ENCODE data around the gene ETV2. TPM values are rescaled to one million over a fixed set of nuclear protein-coding genes. Genes with fewer than 3 reads are reported as not detected.

The ETV2 gene
- total RNA-seq, 1 donor from 2014 or later = 1.3 TPM

DNA sequence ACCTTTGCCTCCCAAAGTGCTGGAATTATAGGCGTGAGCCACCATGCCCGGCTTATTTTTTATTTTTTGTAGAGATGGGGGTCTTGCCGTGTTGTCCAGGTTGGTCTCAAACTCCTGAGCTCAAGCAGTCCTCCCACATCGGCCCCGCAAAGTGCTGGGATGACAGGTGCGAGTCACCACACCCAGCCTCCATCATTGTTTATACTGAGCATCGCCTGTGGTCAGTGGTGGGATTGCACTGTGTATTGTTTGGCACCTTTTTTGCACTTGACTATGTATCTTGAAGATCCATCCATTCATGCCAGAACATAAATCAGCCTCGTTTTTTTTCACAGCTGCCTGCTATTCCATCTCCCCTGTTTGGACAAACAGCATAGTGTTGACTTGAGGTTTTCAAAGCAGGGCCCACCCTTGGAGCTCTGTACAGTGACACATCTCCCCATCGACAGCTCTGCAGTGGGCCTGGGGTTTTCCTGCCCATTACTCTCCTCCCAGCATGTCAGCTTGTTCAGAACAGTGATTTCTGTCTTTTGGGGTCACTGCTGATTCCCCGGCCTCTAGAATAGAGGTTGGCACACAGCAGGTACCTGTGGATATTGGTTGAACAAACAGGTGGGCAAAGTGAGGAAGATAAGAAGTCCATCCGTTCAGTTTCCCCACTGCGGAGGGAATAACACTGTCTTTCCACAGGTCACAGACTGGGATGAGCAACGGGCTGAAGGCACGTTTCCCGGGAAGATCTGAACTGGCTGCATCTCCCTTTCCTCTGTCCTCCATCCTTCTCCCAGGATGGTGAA is 16.6 kb downstream of the ETV2 start:
- no peak overlapping the region for H3K27ac Mint-ChIP-seq (ENCODE audit: unreplicated experiment)
- no peaks in the 10 kb centered on the region for H3K27me3 Mint-ChIP-seq (ENCODE audit: unreplicated experiment)
- H3K4me1 Mint-ChIP-seq (ENCODE audit: unreplicated experiment) = no peaks in the 10 kb centered on the region
- TF ChIP-seq, protein P1, sequence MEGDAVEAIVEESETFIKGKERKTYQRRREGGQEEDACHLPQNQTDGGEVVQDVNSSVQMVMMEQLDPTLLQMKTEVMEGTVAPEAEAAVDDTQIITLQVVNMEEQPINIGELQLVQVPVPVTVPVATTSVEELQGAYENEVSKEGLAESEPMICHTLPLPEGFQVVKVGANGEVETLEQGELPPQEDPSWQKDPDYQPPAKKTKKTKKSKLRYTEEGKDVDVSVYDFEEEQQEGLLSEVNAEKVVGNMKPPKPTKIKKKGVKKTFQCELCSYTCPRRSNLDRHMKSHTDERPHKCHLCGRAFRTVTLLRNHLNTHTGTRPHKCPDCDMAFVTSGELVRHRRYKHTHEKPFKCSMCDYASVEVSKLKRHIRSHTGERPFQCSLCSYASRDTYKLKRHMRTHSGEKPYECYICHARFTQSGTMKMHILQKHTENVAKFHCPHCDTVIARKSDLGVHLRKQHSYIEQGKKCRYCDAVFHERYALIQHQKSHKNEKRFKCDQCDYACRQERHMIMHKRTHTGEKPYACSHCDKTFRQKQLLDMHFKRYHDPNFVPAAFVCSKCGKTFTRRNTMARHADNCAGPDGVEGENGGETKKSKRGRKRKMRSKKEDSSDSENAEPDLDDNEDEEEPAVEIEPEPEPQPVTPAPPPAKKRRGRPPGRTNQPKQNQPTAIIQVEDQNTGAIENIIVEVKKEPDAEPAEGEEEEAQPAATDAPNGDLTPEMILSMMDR (IDR thresholded peaks at IDR 0.05) = no peak
- H3K36me3 Mint-ChIP-seq (ENCODE audit: unreplicated experiment) = peaks cover 45% of the 10 kb centered on the region
- no peaks in the 10 kb centered on the region for H3K9me3 Mint-ChIP-seq (ENCODE audit: unreplicated experiment)
- no peak overlapping the region for H3K4me3 Mint-ChIP-seq (ENCODE audit: unreplicated experiment)
- no peak for DNase-seq (ENCODE audit: extremely low spot score, unreplicated experiment)

DNA sequence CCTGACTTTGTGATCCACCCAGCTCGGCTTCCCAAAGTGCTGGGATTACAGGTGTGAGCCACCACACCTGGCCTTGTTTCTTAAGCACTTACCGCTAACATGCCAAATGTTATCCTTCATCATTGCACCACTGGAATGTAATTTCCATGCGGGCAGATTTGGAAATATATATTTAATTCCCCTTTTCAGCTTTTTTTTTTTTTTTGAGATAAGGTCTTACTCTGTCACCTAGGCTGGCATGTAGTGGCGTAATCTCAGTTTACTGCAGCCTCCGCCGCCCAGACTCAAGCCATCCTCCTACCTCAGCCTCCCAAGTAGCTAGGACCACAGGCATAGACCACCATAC is 20.4 kb downstream of the ETV2 start:
- Mint-ChIP-seq H3K9me3 (ENCODE audit: unreplicated experiment) (no peaks in the 10 kb centered on the region), H3K4me1 (ENCODE audit: unreplicated experiment) (no peaks in the 10 kb centered on the region)

DNA sequence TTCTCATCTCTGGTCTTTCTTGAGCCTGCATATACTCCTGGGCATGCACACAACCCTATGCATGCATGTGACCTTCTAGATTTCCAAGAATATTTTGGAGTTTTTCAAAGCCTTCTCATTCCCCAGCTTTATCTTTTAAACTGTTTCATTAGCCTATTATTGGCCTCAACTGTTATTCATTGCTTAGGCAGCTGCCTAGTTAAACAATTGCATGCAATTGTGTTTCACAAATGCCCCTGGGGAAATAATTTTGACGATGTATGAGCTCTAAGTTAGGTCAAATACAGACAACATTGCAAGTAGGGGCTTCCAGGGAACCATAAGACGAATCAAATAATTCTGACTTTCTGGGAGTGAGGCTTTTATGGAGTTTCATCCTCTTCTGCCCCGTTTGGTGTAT is 22.4 kb downstream of the ETV2 start:
- H3K27ac Mint-ChIP-seq (ENCODE audit: unreplicated experiment) = no peak overlapping the region
- no peaks in the 10 kb centered on the region for H3K9me3 Mint-ChIP-seq (ENCODE audit: unreplicated experiment)
- no peak for DNase-seq (ENCODE audit: extremely low spot score, unreplicated experiment)
- H3K4me3 Mint-ChIP-seq (ENCODE audit: unreplicated experiment) = no peak overlapping the region
- peaks cover 2% of the 10 kb centered on the region for H3K27me3 Mint-ChIP-seq (ENCODE audit: unreplicated experiment)
- TF ChIP-seq, protein P1 (IDR thresholded peaks at IDR 0.05) = no peak
- H3K4me1 Mint-ChIP-seq (ENCODE audit: unreplicated experiment) = no peaks in the 10 kb centered on the region
- H3K36me3 Mint-ChIP-seq (ENCODE audit: unreplicated experiment) = peaks cover 16% of the 10 kb centered on the region

More for the DNA sequence above, 20.4 kb downstream of the ETV2 start:
- Mint-ChIP-seq H3K27ac (ENCODE audit: unreplicated experiment) (no peak overlapping the region), H3K36me3 (ENCODE audit: unreplicated experiment) (peaks cover 28% of the 10 kb centered on the region), H3K27me3 (ENCODE audit: unreplicated experiment) (no peaks in the 10 kb centered on the region), H3K4me3 (ENCODE audit: unreplicated experiment) (no peak overlapping the region)
- no peak for DNase-seq (ENCODE audit: extremely low spot score, unreplicated experiment)
- TF ChIP-seq, protein P1 (IDR thresholded peaks at IDR 0.05) = no peak

DNA sequence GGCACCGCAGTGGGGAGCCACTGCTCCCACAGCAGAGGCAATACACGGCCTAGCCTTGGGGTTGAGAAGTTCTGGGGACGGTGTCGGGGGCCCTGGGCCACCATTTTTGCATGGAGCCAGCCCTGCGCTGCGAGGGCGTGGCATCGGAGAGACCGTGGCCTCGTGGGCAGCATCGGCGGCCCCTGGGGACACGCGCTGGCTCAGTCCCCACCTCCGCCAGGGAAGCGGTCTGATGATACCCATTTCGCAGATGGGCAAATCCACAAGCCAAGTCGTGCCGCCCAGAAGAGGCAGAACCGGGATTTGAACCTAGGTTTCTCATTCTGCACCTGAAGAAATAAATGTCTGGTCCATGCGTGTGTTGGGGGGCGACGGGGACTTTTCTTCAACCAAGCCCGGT is 23.6 kb downstream of the ETV2 start:
- H3K27me3 Mint-ChIP-seq (ENCODE audit: unreplicated experiment) = peaks cover 8% of the 10 kb centered on the region
- TF ChIP-seq, protein P1 (IDR thresholded peaks at IDR 0.05) = no peak
- H3K4me1 Mint-ChIP-seq (ENCODE audit: unreplicated experiment) = no peaks in the 10 kb centered on the region
- no peak overlapping the region for H3K27ac Mint-ChIP-seq (ENCODE audit: unreplicated experiment)
- DNase-seq (ENCODE audit: extremely low spot score, unreplicated experiment) = no peak
- no peaks in the 10 kb centered on the region for H3K9me3 Mint-ChIP-seq (ENCODE audit: unreplicated experiment)
- H3K4me3 Mint-ChIP-seq (ENCODE audit: unreplicated experiment) = no peak overlapping the region
- H3K36me3 Mint-ChIP-seq (ENCODE audit: unreplicated experiment) = peaks cover 13% of the 10 kb centered on the region

DNA sequence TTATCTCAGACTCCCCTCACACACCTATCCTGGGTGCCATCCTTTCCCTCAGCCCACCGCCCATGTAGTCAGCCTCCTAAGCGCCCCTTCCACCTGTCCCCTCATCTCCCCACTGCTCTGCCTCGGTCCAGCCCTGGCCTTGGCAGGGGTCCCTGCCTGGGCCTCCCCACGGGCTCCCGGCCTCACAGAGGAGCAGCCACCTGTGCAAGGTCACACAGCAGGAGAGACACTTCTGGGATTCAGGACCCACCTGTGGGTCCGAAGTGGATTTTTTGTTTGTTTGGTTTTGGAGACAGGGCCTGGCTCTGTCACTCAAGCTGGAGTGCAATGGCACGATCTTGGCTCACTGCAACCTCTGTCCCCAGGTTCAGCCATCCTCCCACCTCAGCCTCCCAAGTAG is 24.1 kb downstream of the ETV2 start:
- H3K27me3 Mint-ChIP-seq (ENCODE audit: unreplicated experiment) = peaks cover 9% of the 10 kb centered on the region
- H3K27ac Mint-ChIP-seq (ENCODE audit: unreplicated experiment) = no peak overlapping the region
- no peaks in the 10 kb centered on the region for H3K9me3 Mint-ChIP-seq (ENCODE audit: unreplicated experiment)
- no peaks in the 10 kb centered on the region for H3K4me1 Mint-ChIP-seq (ENCODE audit: unreplicated experiment)
- TF ChIP-seq, protein P1 (IDR thresholded peaks at IDR 0.05) = no peak
- H3K36me3 Mint-ChIP-seq (ENCODE audit: unreplicated experiment) = peaks cover 13% of the 10 kb centered on the region
- no peak overlapping the region for H3K4me3 Mint-ChIP-seq (ENCODE audit: unreplicated experiment)
- no peak for DNase-seq (ENCODE audit: extremely low spot score, unreplicated experiment)

Measured in osteocyte (in vitro differentiated cells).